AG04450 (cell line): Measurements from ENCODE around the gene FBXO44. TPM values are rescaled to one million over a fixed set of nuclear protein-coding genes. Genes with fewer than 3 reads are reported as not detected.
A peak's percentile ranks its signal among the peaks of the same experiment; 100 is the strongest.

ENCODE experiments used
- CTCF ChIA-PET: fragments of 300-600, 350-600 bp; formaldehyde crosslinking; extraction: SDS; loops from one replicate; lab custom pipeline; 2022; ENCODE audit warnings: antibody characterized with exemption, inconsistent platforms; lab: Charles Lee
- POLR2A ChIA-PET: fragments of 350-600 bp; formaldehyde crosslinking; extraction: SDS; loops from one replicate; lab custom pipeline; 2021; ENCODE audit warnings: antibody characterized with exemption, inconsistent platforms; lab: Yijun Ruan, JAX
- DNase-seq: peaks from one replicate; pipeline ENCODE4 v3.0.0-alpha.2; 2011; ENCODE audit warnings: low read depth, low spot score
- H3K27ac ChIP-seq: one replicate; pipeline ENCODE4 v1.5.1; 2012; ENCODE audit warnings: low read depth, low read length, control low read depth
- H3K27me3 ChIP-seq: one replicate; pipeline ENCODE4 v1.6.0; 2012; ENCODE audit warnings: low read length; ENCODE audit not compliant: control insufficient read depth, insufficient read depth
- H3K4me3 ChIP-seq: 2 replicates; pipeline ENCODE4 v1.5.1; 2011; ENCODE audit warnings: mild to moderate bottlenecking, low read depth, low read length, control low read depth
- H3K9me3 ChIP-seq: 2 replicates; pipeline ENCODE4 v1.5.1; 2012; ENCODE audit warnings: low read length; ENCODE audit not compliant: control insufficient read depth, insufficient read depth
- polyA plus RNA-seq: library from polyadenylated mRNA; depleted of rRNA; stranded (reverse); fragments of >200 nt; gene quantifications from 2 replicates; pipeline ENCODE4 v1.2.3, GENCODE V29; 2011
- TF ChIP-seq, protein P1 (sequence below): IDR thresholded peaks from 2 replicates; pipeline ENCODE4 v1.5.1; 2011; ENCODE audit warnings: low read depth, low read length, control low read depth, inconsistent platforms

Gene FBXO44
- polyA plus RNA-seq, 1 experiment, result 12.3 TPM

DNA sequence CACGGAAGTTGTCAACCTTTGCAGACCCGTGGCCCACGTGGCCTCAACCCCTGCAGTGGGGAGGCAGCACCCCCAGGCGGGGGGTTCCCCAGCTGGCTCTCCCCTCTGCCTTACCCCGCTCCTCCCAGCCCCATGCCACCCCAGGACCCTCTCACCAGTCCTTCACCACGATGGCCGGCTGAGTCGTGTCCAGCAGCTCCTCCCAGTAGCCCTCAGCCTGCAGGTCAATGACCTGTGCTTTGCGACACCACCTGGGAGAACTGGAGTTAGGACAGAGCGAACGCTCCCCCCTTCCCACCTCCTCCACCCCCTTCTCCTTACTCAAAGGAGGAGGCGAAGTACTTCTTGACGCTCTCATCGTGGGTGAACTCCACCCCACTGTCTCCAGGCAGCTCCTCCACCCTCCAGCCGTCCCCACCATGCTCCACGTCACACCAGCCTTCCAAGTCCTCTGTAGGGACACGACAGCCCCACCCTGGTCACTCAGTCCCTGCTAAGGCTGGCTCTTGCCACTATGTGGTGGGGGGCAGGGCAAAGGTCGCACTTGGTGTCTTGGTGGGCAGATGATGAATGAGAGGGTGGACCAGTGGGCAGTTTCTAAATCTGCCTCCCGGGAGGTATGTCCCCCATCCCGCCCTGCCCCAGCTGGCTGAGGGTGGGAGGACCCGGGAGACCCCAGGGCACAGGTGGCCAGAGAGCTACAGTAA lies 4.9 kb upstream of the FBXO44 start:
- CTCF ChIA-PET, result interaction anchor here (0.5 to 10.6 kb wide), 15 partner anchors 15 to 612 kb away, joined by 3 to 283 read pairs (median 5); partner anchors contain the start of genes AGTRAP and FBXO6
- Histone ChIP-seq H3K4me3 (no peak overlapping the region), H3K27ac (no peak overlapping the region), H3K9me3 (no peaks in the 10 kb centered on the region; the same call in 1 of the 2 replicates), H3K27me3 (peaks cover 31% of the 10 kb centered on the region)
- no peak for DNase-seq
- POLR2A ChIA-PET, result interaction anchor here (0.6 to 1.4 kb wide), 2 partner anchors 93 to 258 kb away, joined by 6 read pairs; no protein-coding TSS in a partner anchor
- TF ChIP-seq, protein P1, sequence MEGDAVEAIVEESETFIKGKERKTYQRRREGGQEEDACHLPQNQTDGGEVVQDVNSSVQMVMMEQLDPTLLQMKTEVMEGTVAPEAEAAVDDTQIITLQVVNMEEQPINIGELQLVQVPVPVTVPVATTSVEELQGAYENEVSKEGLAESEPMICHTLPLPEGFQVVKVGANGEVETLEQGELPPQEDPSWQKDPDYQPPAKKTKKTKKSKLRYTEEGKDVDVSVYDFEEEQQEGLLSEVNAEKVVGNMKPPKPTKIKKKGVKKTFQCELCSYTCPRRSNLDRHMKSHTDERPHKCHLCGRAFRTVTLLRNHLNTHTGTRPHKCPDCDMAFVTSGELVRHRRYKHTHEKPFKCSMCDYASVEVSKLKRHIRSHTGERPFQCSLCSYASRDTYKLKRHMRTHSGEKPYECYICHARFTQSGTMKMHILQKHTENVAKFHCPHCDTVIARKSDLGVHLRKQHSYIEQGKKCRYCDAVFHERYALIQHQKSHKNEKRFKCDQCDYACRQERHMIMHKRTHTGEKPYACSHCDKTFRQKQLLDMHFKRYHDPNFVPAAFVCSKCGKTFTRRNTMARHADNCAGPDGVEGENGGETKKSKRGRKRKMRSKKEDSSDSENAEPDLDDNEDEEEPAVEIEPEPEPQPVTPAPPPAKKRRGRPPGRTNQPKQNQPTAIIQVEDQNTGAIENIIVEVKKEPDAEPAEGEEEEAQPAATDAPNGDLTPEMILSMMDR, result no peak

DNA sequence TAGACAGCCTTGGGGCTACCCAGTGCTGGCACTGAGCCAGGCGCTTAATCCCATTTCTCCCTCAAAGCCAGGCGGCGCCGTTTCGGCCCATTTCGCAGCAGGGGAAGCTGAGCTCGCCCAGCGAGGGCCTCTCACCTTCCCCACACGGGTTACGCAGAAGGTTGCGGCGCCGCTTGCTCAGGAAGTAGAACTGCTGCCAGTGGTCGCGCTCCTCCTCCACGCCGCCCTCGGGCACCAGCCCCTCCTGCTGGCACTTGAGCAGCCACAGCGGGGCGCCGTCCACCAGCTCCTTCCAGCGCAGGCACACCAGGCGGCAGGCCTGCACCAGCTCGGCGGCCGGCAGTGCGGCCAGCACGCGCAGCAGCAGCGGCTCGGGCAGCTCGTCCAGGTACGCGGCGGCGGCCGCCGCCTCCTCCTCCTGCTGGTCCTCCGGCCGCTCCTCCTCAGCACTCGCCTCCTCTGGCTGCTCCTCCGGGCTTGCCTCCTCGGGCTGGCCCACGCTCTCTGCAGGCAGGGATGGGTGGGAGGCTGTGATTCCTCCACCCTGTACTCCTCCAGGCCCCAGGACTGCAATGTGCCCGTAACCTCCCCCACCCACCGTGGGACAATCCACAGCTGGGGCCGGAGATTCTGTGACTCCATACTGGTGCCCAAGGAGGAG lies 4.2 kb upstream of the FBXO44 start:
- peaks cover 31% of the 10 kb centered on the region for H3K27me3 ChIP-seq
- ChIA-PET POLR2A (interaction anchor here (0.6 to 1.4 kb wide), 2 partner anchors 93 to 257 kb away, joined by 6 read pairs; no protein-coding TSS in a partner anchor), CTCF (interaction anchor here (0.9 to 10.6 kb wide), 12 partner anchors 14 to 613 kb away, joined by 3 to 283 read pairs (median 5); partner anchors contain the start of genes AGTRAP and FBXO6)
- no peak overlapping the region for H3K27ac ChIP-seq
- DNase-seq, result peak; percentile 13
- TF ChIP-seq, protein P1, result peak; percentile 61
- no peak overlapping the region for H3K4me3 ChIP-seq
- H3K9me3 ChIP-seq, result no peaks in the 10 kb centered on the region; the same call in 1 of the 2 replicates

DNA sequence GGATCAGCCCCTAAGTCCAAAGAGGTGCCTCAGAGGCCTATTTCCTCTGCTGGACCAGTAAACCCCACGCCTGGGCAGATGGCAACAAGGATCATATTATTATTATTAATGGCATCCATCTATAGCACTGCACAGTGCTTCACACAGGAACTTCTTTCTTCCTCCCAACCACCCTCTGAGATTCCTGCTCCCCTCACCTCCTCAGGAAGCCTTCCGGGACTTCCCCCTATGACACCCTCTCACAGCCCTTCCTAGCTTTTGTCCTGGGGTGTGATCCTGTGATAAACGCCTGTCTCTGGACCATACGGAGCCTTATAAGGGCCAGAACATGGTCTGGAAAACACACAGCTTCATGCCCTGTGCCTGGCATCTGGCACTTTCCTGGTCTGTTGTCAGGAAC lies 3.7 kb upstream of the FBXO44 start:
- Histone ChIP-seq H3K27me3 (peaks cover 31% of the 10 kb centered on the region), H3K9me3 (no peaks in the 10 kb centered on the region; the same call in 1 of the 2 replicates), H3K4me3 (no peak overlapping the region), H3K27ac (no peak overlapping the region)
- ChIA-PET CTCF (interaction anchor here (1.6 to 2.4 kb wide), 6 partner anchors 13 to 613 kb away, joined by 4 to 31 read pairs (median 10); partner anchors contain the start of genes AGTRAP and FBXO6), POLR2A (interaction anchor here (1.4 kb wide), 1 partner anchor 257 kb away, joined by 6 read pairs; no protein-coding TSS in a partner anchor)
- no peak for DNase-seq
- TF ChIP-seq, protein P1, result no peak

DNA sequence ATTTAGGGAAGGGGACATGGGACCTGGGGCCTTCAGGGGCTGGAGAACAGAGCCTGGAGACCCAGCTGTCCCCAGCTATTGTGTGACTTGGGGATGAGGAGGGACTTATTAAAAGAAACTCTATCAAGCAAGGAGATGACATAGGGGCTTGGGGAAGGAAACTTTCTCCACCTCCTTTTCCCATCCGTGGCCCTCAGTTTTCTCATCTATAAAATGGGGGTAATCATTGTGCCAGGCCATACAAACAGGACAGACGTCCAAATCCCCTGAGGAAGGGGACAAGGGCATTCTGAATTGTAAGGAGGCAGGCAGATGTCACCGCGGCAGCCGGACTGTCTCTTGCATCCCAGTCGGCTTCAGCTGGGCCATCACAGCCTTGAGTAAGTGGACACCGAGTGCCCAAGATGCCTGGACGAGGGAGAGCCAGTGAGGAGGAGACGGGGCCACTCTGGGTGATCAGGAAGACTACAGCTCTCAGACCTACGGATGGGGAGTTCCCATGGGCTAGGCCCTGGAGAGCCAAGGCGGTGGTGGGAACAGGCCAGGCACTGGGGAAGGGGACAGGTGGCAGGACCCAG lies 2.4 kb upstream of the FBXO44 start:
- TF ChIP-seq, protein P1, result no peak
- no peak overlapping the region for H3K4me3 ChIP-seq
- peaks cover 27% of the 10 kb centered on the region for H3K27me3 ChIP-seq
- ChIA-PET CTCF (interaction anchor here (0.7 to 1.8 kb wide), 3 partner anchors 9 to 615 kb away, joined by 3 to 6 read pairs (median 4); no protein-coding TSS in a partner anchor), POLR2A (no interaction called here)
- H3K9me3 ChIP-seq, result no peaks in the 10 kb centered on the region; the same call in 1 of the 2 replicates
- DNase-seq, result no peak
- H3K27ac ChIP-seq, result no peak overlapping the region
